IPS DF 6.9 (cell line): ENCODE results near the gene MYO6.
"Not testable (repeated sequence)": the region's sequence is repeated elsewhere in the genome, so short reads cannot be mapped to it uniquely, and the experiment has no call there.

ENCODE experiments used
- DNase-seq: peaks from one replicate; pipeline ENCODE4 v3.0.0-alpha.2; 2013; ENCODE audit warnings: low read depth, low spot score
- H3K27ac ChIP-seq: one replicate; pipeline ENCODE4 v1.5.1; 2013; ENCODE audit warnings: low read length, control low read depth
- H3K27me3 ChIP-seq: 2 replicates; pipeline ENCODE4 v1.6.1; 2013; ENCODE audit warnings: mild to moderate bottlenecking, low read length; ENCODE audit not compliant: control insufficient read depth, insufficient read depth
- H3K36me3 ChIP-seq: 2 replicates; pipeline ENCODE4 v1.6.1; 2013; ENCODE audit warnings: low read length; ENCODE audit not compliant: control insufficient read depth, insufficient read depth
- H3K4me1 ChIP-seq: 2 replicates; pipeline ENCODE4 v1.6.1; 2013; ENCODE audit warnings: low read length; ENCODE audit not compliant: control insufficient read depth, insufficient read depth
- H3K4me3 ChIP-seq: 2 replicates; pipeline ENCODE4 v1.5.1; 2013; ENCODE audit warnings: mild to moderate bottlenecking, low read length
- H3K9me3 ChIP-seq: 2 replicates; pipeline ENCODE4 v1.6.1; 2013; ENCODE audit warnings: low read length, inconsistent platforms; ENCODE audit not compliant: control insufficient read depth, insufficient read depth
- WGBS: extraction: QIAGEN DNeasy Blood & Tissue Kit; methylation state at CpG from one replicate; pipeline ENCODE4 v1.1.7; 2013; ENCODE audit warnings: mixed read lengths, missing lambda C conversion rate; ENCODE audit not compliant: insufficient read length, insufficient coverage; 5-methylcytosine and 5-hydroxymethylcytosine counted together

The MYO6 gene

GRCh38 chr6:75880305-75880704, 131.3 kb downstream of the MYO6 start:
- Histone ChIP-seq H3K9me3 (no peaks in the 10 kb centered on the region), H3K36me3 (no peaks in the 10 kb centered on the region), H3K4me3 (no peak overlapping the region), H3K27me3 (no peaks in the 10 kb centered on the region), H3K27ac (no peak overlapping the region), H3K4me1 (no peaks in the 10 kb centered on the region)
- no CpG with 5 or more reads among the region's 1 CpG for WGBS
- DNase-seq: no peak

GRCh38 chr6:75882734-75883133, 133.7 kb downstream of the MYO6 start:
- H3K4me1 ChIP-seq: no peaks in the 10 kb centered on the region
- no peaks in the 10 kb centered on the region for H3K36me3 ChIP-seq
- H3K9me3 ChIP-seq: no peaks in the 10 kb centered on the region
- DNase-seq: no peak
- no peaks in the 10 kb centered on the region for H3K27me3 ChIP-seq
- no CpG with 5 or more reads among the region's 2 CpGs for WGBS
- H3K4me3 ChIP-seq: no peak overlapping the region
- no peak overlapping the region for H3K27ac ChIP-seq

GRCh38 chr6:75884822-75885221, 135.8 kb downstream of the MYO6 start:
- Histone ChIP-seq H3K4me3 (no peak overlapping the region), H3K27ac (no peak overlapping the region), H3K36me3 (no peaks in the 10 kb centered on the region), H3K27me3 (no peaks in the 10 kb centered on the region), H3K9me3 (no peaks in the 10 kb centered on the region), H3K4me1 (no peaks in the 10 kb centered on the region)
- WGBS: no CpG with 5 or more reads among the region's 2 CpGs
- no peak for DNase-seq

- no peak for DNase-seq
- Histone ChIP-seq H3K9me3 (no peaks in the 10 kb centered on the region), H3K36me3 (no peaks in the 10 kb centered on the region), H3K4me1 (no peaks in the 10 kb centered on the region), H3K27me3 (no peaks in the 10 kb centered on the region), H3K27ac (no peak overlapping the region), H3K4me3 (no peak overlapping the region)
- no CpG with 5 or more reads among the region's 8 CpGs for WGBS
Measured at GRCh38 chr6:75892384-75892783, 143.3 kb downstream of the MYO6 start.

- Histone ChIP-seq H3K36me3 (no peaks in the 10 kb centered on the region), H3K27ac (no peak overlapping the region), H3K9me3 (no peaks in the 10 kb centered on the region), H3K4me3 (no peak overlapping the region), H3K4me1 (no peaks in the 10 kb centered on the region), H3K27me3 (no peaks in the 10 kb centered on the region)
- peak; percentile 9 for DNase-seq
- no CpG with 5 or more reads among the region's 5 CpGs for WGBS
Measured at GRCh38 chr6:75893058-75893775, 144.2 kb downstream of the MYO6 start.

- Histone ChIP-seq H3K4me3 (no peak overlapping the region), H3K4me1 (no peaks in the 10 kb centered on the region), H3K36me3 (no peaks in the 10 kb centered on the region), H3K9me3 (no peaks in the 10 kb centered on the region), H3K27ac (no peak overlapping the region), H3K27me3 (no peaks in the 10 kb centered on the region)
- no CpG with 5 or more reads among the region's 2 CpGs for WGBS
- no peak for DNase-seq
Measured at GRCh38 chr6:75893776-75894152, 144.7 kb downstream of the MYO6 start.

- Histone ChIP-seq H3K27me3 (no peaks in the 10 kb centered on the region), H3K36me3 (no peaks in the 10 kb centered on the region), H3K4me1 (no peaks in the 10 kb centered on the region), H3K9me3 (no peaks in the 10 kb centered on the region), H3K4me3 (no peak overlapping the region), H3K27ac (no peak overlapping the region)
- WGBS: no CpG with 5 or more reads among the region's 3 CpGs
- DNase-seq: no peak
Measured at GRCh38 chr6:75896526-75896925, 147.5 kb downstream of the MYO6 start.

GRCh38 chr6:75900216-75900615, 151.2 kb downstream of the MYO6 start:
- H3K4me3 ChIP-seq, H3K27ac ChIP-seq, DNase-seq, H3K4me1 ChIP-seq, H3K9me3 ChIP-seq, H3K36me3 ChIP-seq, H3K27me3 ChIP-seq: not testable (repeated sequence)
- no CpG with 5 or more reads among the region's 1 CpG for WGBS

GRCh38 chr6:75905129-75905528, 156.1 kb downstream of the MYO6 start:
- DNase-seq, H3K27ac ChIP-seq, H3K27me3 ChIP-seq, H3K9me3 ChIP-seq, H3K4me1 ChIP-seq, H3K4me3 ChIP-seq, H3K36me3 ChIP-seq: not testable (repeated sequence)
- no CpG with 5 or more reads among the region's 14 CpGs for WGBS

- Histone ChIP-seq H3K4me1 (no peaks in the 10 kb centered on the region), H3K27me3 (no peaks in the 10 kb centered on the region), H3K4me3 (no peak overlapping the region), H3K36me3 (no peaks in the 10 kb centered on the region), H3K27ac (no peak overlapping the region), H3K9me3 (no peaks in the 10 kb centered on the region)
- DNase-seq: no peak
- no CpG with 5 or more reads among the region's 3 CpGs for WGBS
Measured at GRCh38 chr6:75906871-75907270, 157.8 kb downstream of the MYO6 start.

- no CpG with 5 or more reads among the region's 2 CpGs for WGBS
- H3K36me3 ChIP-seq: no peaks in the 10 kb centered on the region
- H3K4me1 ChIP-seq: no peaks in the 10 kb centered on the region
- H3K4me3 ChIP-seq: no peak overlapping the region
- no peaks in the 10 kb centered on the region for H3K9me3 ChIP-seq
- no peak for DNase-seq
- no peak overlapping the region for H3K27ac ChIP-seq
- no peaks in the 10 kb centered on the region for H3K27me3 ChIP-seq
Measured at GRCh38 chr6:75907444-75907843, 158.4 kb downstream of the MYO6 start.
